ENCODE measurements around the gene CPB1.

Gene CPB1

GRCh38 chr3:148883163-148883562 is 55.6 kb downstream of the CPB1 start:
- no peak for DNase-seq (ENCODE audit: low read depth)

GRCh38 chr3:148884261-148884660 is 56.6 kb downstream of the CPB1 start:
- no peak for DNase-seq (ENCODE audit: low read depth)

- DNase-seq (ENCODE audit: low read depth), result no peak
Observed at GRCh38 chr3:148889828-148890227, 62.2 kb downstream of the CPB1 start.

GRCh38 chr3:148896062-148896461 is 68.5 kb downstream of the CPB1 start:
- no peak for DNase-seq (ENCODE audit: low read depth)

- no peak for DNase-seq (ENCODE audit: low read depth)
Observed at GRCh38 chr3:148901987-148902791, 74.6 kb downstream of the CPB1 start.

GRCh38 chr3:148903022-148903442 is 75.4 kb downstream of the CPB1 start:
- no peak for DNase-seq (ENCODE audit: low read depth)

GRCh38 chr3:148903941-148904340 is 76.3 kb downstream of the CPB1 start:
- no peak for DNase-seq (ENCODE audit: low read depth)

GRCh38 chr3:148906667-148907066 is 79.1 kb downstream of the CPB1 start:
- DNase-seq (ENCODE audit: low read depth), result no peak
